Measurements from ENCODE around the gene QRICH2. TPM values are rescaled to one million over a fixed set of nuclear protein-coding genes. Genes with fewer than 3 reads are reported as not detected.

The QRICH2 gene
- total RNA-seq, 1 donor, result 3.6 TPM

DNA sequence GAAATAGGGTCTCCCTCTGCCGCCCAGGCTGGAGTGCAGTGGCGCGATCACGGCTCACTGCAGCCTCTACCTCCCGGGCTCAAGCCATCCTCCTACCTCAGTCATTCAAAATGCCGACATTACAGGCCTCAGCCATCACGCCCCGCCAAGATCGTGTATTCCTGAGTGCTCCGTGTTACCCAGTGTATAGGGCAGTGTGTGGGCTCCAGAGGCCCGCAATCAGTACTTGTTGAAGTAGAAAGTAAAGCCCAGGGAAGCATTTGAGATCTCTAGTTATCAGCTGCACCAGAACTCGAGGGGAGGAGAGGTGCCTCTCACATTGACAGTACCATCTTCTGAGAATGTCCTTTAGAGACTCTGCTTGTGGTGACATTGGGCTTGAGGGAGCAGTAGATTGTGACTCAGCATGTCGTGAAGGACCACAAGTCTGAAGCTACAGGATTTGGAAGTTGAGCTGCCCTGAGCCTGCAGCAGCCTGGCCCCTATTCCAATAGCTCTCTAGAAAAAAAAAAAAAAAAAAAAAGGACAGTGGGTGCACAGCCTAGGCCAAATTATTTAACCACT lies 46.8 kb upstream of the QRICH2 start:
- Histone ChIP-seq H3K4me1 (ENCODE audit: insufficient read depth, low read length) (peaks cover 22% of the 10 kb centered on the region), H3K4me2 (ENCODE audit: insufficient read depth, low read length) (peak overlapping the region; percentile 99), H3K9me3 (ENCODE audit: low read depth, low read length) (no peaks in the 10 kb centered on the region), H2AFZ (ENCODE audit: low read length) (peak overlapping the region; percentile 84), H4K20me1 (ENCODE audit: insufficient read depth, low read length) (peaks cover 6% of the 10 kb centered on the region), H3K79me2 (ENCODE audit: insufficient read depth, low read length) (peaks cover 33% of the 10 kb centered on the region), H3K4me3 (ENCODE audit: insufficient read depth, low read length) (no peak overlapping the region), H3K36me3 (ENCODE audit: insufficient read depth, low read length) (no peaks in the 10 kb centered on the region), H3K27me3 (ENCODE audit: insufficient read depth, low read length) (no peaks in the 10 kb centered on the region), H3K27ac (ENCODE audit: low read depth, low read length) (no peak overlapping the region)
- DNase-seq (ENCODE audit: insufficient read length, low spot score, missing footprints), result peak; percentile 42
- TF ChIP-seq, protein P1, sequence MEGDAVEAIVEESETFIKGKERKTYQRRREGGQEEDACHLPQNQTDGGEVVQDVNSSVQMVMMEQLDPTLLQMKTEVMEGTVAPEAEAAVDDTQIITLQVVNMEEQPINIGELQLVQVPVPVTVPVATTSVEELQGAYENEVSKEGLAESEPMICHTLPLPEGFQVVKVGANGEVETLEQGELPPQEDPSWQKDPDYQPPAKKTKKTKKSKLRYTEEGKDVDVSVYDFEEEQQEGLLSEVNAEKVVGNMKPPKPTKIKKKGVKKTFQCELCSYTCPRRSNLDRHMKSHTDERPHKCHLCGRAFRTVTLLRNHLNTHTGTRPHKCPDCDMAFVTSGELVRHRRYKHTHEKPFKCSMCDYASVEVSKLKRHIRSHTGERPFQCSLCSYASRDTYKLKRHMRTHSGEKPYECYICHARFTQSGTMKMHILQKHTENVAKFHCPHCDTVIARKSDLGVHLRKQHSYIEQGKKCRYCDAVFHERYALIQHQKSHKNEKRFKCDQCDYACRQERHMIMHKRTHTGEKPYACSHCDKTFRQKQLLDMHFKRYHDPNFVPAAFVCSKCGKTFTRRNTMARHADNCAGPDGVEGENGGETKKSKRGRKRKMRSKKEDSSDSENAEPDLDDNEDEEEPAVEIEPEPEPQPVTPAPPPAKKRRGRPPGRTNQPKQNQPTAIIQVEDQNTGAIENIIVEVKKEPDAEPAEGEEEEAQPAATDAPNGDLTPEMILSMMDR (IDR thresholded peaks at IDR 0.05; ENCODE audit: extremely low read depth, low read depth, low read length), result no peak

DNA sequence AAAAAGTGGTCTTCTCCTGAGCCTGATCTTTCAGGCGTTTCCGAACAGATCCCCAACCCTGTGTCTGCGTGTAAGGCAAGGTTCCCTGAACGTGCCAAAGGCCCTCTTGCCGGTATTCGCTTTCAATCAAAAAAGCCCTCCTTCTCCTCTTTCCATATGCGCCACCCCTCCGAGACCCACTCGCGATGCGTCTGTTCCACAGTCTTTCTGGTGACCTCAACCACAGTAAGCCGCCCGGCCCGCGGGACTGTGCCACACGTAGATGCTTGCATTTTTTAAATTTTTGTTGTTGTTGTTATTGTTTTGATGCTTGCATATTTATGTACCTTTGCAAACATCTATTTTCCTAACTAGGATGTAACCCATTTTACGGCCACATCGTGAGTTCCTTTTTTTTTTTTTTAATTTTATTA lies 46.2 kb upstream of the QRICH2 start:
- peak overlapping the region; percentile 95 for H2AFZ ChIP-seq (ENCODE audit: low read length)
- DNase-seq (ENCODE audit: insufficient read length, low spot score, missing footprints), result no peak
- TF ChIP-seq, protein P1 (IDR thresholded peaks at IDR 0.05; ENCODE audit: extremely low read depth, low read depth, low read length), result no peak
- peak overlapping the region; percentile 99 for H3K4me2 ChIP-seq (ENCODE audit: insufficient read depth, low read length)
- no peaks in the 10 kb centered on the region for H3K36me3 ChIP-seq (ENCODE audit: insufficient read depth, low read length)
- peaks cover 36% of the 10 kb centered on the region for H3K79me2 ChIP-seq (ENCODE audit: insufficient read depth, low read length)
- peaks cover 6% of the 10 kb centered on the region for H4K20me1 ChIP-seq (ENCODE audit: insufficient read depth, low read length)
- H3K4me3 ChIP-seq (ENCODE audit: insufficient read depth, low read length), result peak overlapping the region; percentile 93
- H3K27me3 ChIP-seq (ENCODE audit: insufficient read depth, low read length), result no peaks in the 10 kb centered on the region
- peak overlapping the region; percentile 97 for H3K27ac ChIP-seq (ENCODE audit: low read depth, low read length)
- peaks cover 22% of the 10 kb centered on the region for H3K4me1 ChIP-seq (ENCODE audit: insufficient read depth, low read length)
- no peaks in the 10 kb centered on the region for H3K9me3 ChIP-seq (ENCODE audit: low read depth, low read length)

DNA sequence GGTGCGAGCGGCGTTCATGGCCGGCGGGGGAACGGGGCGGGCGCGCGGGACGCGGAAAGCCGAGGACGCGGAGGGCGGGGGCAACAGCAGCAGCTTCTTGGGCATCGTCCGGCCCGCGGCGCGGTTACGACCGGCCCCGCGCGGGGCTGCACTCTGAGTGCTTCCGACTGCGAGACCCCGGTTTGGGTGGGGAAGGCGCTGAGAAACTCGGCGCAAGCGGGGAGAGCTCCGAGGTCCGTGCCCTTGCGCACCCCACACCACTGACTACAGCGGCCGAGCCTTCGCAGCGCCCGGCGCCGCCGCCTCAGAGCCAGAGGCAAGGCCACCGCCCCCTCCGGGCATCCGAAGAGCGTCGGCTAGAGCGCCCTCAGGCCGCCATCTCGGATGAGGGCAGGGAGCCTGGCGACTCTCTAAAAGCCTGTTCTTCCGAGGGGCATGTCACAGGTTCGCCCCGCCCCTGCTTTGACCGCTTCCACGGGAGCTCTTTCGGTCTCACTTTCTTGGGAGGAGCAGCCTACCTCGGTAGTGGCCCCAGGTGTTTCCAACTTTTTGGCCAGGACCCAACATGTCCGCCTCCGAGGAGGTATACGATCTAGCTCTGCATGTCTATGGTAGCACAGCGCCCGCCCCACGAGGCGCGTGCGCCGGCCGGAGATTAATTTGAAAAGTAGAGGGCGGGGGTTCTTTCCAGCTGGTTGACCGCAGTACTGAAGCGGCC lies 45.7 kb upstream of the QRICH2 start, which contains the start of gene PRPSAP1:
Gene PRPSAP1 (minus strand): TSS at position 318 of the 718 bp plus-strand sequence. CDS start 213 bp downstream, at position 105.
- DNase-seq (ENCODE audit: insufficient read length, low spot score, missing footprints), result peak; percentile 97
- H3K4me1 ChIP-seq (ENCODE audit: insufficient read depth, low read length), result peaks cover 22% of the 10 kb centered on the region
- H3K27me3 ChIP-seq (ENCODE audit: insufficient read depth, low read length), result no peaks in the 10 kb centered on the region
- H3K9me3 ChIP-seq (ENCODE audit: low read depth, low read length), result no peaks in the 10 kb centered on the region
- H2AFZ ChIP-seq (ENCODE audit: low read length), result peak within 1 kb of the TSS; percentile 95
- H3K4me3 ChIP-seq (ENCODE audit: insufficient read depth, low read length), result peak within 1 kb of the TSS; percentile 93
- TF ChIP-seq, protein P1 (IDR thresholded peaks at IDR 0.05; ENCODE audit: extremely low read depth, low read depth, low read length), result no peak
- peaks cover 6% of the 10 kb centered on the region for H4K20me1 ChIP-seq (ENCODE audit: insufficient read depth, low read length)
- H3K27ac ChIP-seq (ENCODE audit: low read depth, low read length), result peak within 1 kb of the TSS; percentile 97
- peak within 1 kb of the TSS; percentile 99 for H3K4me2 ChIP-seq (ENCODE audit: insufficient read depth, low read length)
- H3K36me3 ChIP-seq (ENCODE audit: insufficient read depth, low read length), result no peaks in the 10 kb centered on the region
- H3K79me2 ChIP-seq (ENCODE audit: insufficient read depth, low read length), result peaks cover 38% of the 10 kb centered on the region

DNA sequence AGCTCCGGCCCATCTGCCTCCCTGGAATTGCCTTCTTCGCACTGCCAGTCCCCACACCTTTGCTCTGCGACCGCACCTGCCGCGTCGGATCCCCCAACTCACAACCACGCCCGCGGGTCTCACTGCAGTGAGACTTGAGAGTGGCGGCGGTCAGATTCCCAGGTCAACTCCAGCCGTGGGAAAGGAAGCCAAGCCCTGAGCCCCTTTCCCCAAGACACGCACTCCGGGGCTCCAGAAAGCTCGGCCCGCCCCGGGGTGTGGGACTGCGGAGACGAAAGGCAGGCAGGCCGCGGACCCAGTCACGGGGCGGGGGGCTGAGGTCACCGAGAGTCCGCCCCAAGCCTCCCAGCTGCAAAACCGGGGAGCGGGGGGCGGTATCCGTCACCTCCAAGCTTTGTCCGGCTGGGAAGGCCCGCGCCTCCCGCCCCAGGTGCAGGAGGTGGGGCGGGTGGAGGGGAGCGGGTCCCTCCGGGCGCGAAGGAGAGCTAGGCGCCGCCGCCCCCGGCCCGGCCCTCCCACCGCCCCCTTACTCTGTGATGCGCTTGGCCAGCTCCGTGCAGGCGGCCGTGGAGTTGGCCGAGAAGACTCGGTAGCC lies 45.0 kb upstream of the QRICH2 start:
- Histone ChIP-seq H3K4me3 (ENCODE audit: insufficient read depth, low read length) (peak overlapping the region; percentile 93), H3K4me2 (ENCODE audit: insufficient read depth, low read length) (peak overlapping the region; percentile 99), H4K20me1 (ENCODE audit: insufficient read depth, low read length) (peaks cover 6% of the 10 kb centered on the region), H3K36me3 (ENCODE audit: insufficient read depth, low read length) (no peaks in the 10 kb centered on the region), H3K27me3 (ENCODE audit: insufficient read depth, low read length) (no peaks in the 10 kb centered on the region), H3K27ac (ENCODE audit: low read depth, low read length) (peak overlapping the region; percentile 97), H3K9me3 (ENCODE audit: low read depth, low read length) (no peaks in the 10 kb centered on the region), H3K79me2 (ENCODE audit: insufficient read depth, low read length) (peaks cover 40% of the 10 kb centered on the region), H3K4me1 (ENCODE audit: insufficient read depth, low read length) (peaks cover 22% of the 10 kb centered on the region), H2AFZ (ENCODE audit: low read length) (peak overlapping the region; percentile 77)
- peak; percentile 93 for DNase-seq (ENCODE audit: insufficient read length, low spot score, missing footprints)
- TF ChIP-seq, protein P1 (IDR thresholded peaks at IDR 0.05; ENCODE audit: extremely low read depth, low read depth, low read length), result no peak
